ENCODE measurements around the gene VWA5B1.

VWA5B1 gene

DNA sequence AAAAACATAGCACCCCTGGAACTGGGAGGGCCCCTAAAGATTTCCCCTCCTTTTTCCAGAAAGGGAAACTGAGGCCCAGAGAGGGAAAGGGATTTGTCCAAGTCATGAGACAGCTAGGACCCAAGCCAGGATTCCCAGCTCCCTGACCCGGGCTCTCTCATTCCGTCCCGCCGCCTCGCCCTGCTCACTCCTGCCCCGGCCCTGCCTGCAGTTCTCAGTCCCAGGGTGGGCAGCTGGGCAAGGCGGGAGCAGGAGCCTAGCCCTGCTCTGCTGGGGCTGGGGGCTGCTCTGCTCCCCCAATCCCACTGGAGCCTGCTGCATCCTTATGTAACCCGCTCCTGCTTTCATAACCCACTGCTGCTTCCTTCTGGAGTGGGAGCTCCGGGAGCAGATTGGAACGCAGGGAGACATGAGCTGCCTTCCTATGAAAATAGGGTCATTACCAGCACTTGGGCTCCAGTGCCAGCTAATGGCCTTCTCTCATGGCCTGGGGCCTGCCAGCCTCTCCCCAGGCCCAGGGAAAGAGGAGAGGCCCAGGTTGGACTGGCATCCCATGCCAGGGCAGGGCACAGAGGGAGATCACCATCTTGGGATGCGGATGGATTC, 110.8 kb downstream of the VWA5B1 start:
- no peak for TF ChIP-seq GATA2 (IDR thresholded peaks at IDR 0.05; ENCODE audit: low read depth, low read length)
- no peak for TF ChIP-seq GATA3 (IDR thresholded peaks at IDR 0.05; ENCODE audit: low read depth, low read length)

GRCh38 chr1:20402585-20403422, 112.1 kb downstream of the VWA5B1 start:
- TF ChIP-seq GATA2 (IDR thresholded peaks at IDR 0.05; ENCODE audit: low read depth, low read length) (no peak), GATA3 (IDR thresholded peaks at IDR 0.05; ENCODE audit: low read depth, low read length) (no peak)

GRCh38 chr1:20403423-20404145, 112.9 kb downstream of the VWA5B1 start:
- TF ChIP-seq GATA2 (IDR thresholded peaks at IDR 0.05; ENCODE audit: low read depth, low read length) (no peak), GATA3 (IDR thresholded peaks at IDR 0.05; ENCODE audit: low read depth, low read length) (no peak)

DNA sequence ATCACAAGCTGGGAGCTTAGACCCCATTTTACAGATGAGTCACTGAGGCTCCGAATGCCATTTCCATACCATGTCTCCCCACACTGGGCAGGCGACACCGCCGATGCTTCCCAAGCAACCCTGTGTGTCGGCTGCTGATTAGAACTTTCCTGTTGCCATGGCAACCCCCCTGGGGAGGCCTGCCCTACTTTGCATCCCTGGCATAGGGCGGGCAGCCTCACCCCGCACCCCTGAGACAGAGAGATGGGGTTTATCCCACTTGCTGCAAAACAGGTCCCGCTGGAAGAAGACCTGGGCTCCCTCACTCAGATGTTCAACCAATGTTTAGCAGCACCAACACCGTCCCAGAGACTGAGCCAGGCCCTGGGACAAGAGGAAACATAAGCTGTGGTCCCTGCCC, 113.8 kb downstream of the VWA5B1 start:
- TF ChIP-seq GATA2 (IDR thresholded peaks at IDR 0.05; ENCODE audit: low read depth, low read length) (no peak), GATA3 (IDR thresholded peaks at IDR 0.05; ENCODE audit: low read depth, low read length) (no peak)

Data from SH-SY5Y (cell line).